ENCODE results near the gene PRKG1. TPM values are rescaled to one million over a fixed set of nuclear protein-coding genes. Genes with fewer than 3 reads are reported as not detected.

PRKG1 gene
- total RNA-seq, 2 donors from 2014 or later = 1.3 to 2.7 TPM

GRCh38 chr10:51076299-51076841 is 2.1 kb downstream of the PRKG1 start:
- peaks cover 15% of the 10 kb centered on the region for H3K4me1 Mint-ChIP-seq
- 78 to 80% methylated on average over 1 to 3 of the region's 3 CpGs for WGBS, 2 experiments (ENCODE audit: insufficient coverage in 1 of 2, insufficient read length in 1 of 2)

GRCh38 chr10:51077074-51077473 is 2.8 kb downstream of the PRKG1 start:
- Mint-ChIP-seq H3K27me3 (ENCODE audit: insufficient read depth) (peaks cover 43% of the 10 kb centered on the region), H3K27ac (no peak overlapping the region)

More at GRCh38 chr10:51076299-51076841, 2.1 kb downstream of the PRKG1 start:
- Mint-ChIP-seq H3K27ac (no peak overlapping the region), H3K27me3 (ENCODE audit: insufficient read depth) (peaks cover 48% of the 10 kb centered on the region), H3K9me3 (no peaks in the 10 kb centered on the region), H3K4me3 (no peak overlapping the region), H3K36me3 (ENCODE audit: low read depth) (no peaks in the 10 kb centered on the region)
- peaks cover 50% of the 10 kb centered on the region for H3K27me3 ChIP-seq (ENCODE audit: control insufficient read depth, insufficient read depth, low read length, poor library complexity, severe bottlenecking)
- no peaks in the 10 kb centered on the region for H3K4me1 ChIP-seq (ENCODE audit: control insufficient read depth, insufficient read depth, low read length)
- H3K4me3 ChIP-seq (ENCODE audit: low read length) = no peak overlapping the region
- DNase-seq = no peak
- H3K9ac ChIP-seq (ENCODE audit: extremely low read depth, low read length, poor library complexity, severe bottlenecking) = no peak overlapping the region
- H3K27ac ChIP-seq (ENCODE audit: low read depth, low read length) = no peak overlapping the region
- TF ChIP-seq CTCF (conservative IDR thresholded peaks at IDR 0.05) = no peak
- no peaks in the 10 kb centered on the region for H3K9me3 ChIP-seq (ENCODE audit: control insufficient read depth, low read length)
- H3K36me3 ChIP-seq (ENCODE audit: control insufficient read depth, insufficient read depth, low read length) = no peaks in the 10 kb centered on the region

DNA sequence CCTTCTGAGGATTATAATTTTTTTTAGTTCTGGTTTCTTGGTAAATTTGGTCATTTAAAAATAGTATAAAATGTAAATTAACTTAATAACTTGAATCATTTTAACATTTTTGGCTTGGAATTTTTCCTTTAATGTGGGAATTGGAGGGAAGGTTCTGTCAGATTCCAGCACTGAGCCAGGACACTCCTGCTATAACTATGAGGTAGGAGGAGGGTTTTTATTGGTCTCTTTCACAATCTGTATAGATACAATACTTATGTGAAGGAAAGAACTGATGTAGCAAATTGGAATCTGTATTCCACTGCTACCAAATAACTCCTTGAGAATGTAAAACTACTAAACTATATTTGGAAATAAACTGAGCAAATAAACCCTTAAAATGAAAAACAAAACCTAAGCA is 3.2 kb downstream of the PRKG1 start:
- no peak overlapping the region for H3K27ac Mint-ChIP-seq
- Histone ChIP-seq H3K4me1 (ENCODE audit: control insufficient read depth, insufficient read depth, low read length) (no peaks in the 10 kb centered on the region), H3K9ac (ENCODE audit: extremely low read depth, low read length, poor library complexity, severe bottlenecking) (no peak overlapping the region), H3K9me3 (ENCODE audit: control insufficient read depth, low read length) (no peaks in the 10 kb centered on the region), H3K36me3 (ENCODE audit: control insufficient read depth, insufficient read depth, low read length) (no peaks in the 10 kb centered on the region), H3K27ac (ENCODE audit: low read depth, low read length) (no peak overlapping the region), H3K27me3 (ENCODE audit: control insufficient read depth, insufficient read depth, low read length, poor library complexity, severe bottlenecking) (peaks cover 39% of the 10 kb centered on the region), H3K4me3 (ENCODE audit: low read length) (no peak overlapping the region)
- H3K36me3 Mint-ChIP-seq (ENCODE audit: low read depth) = no peaks in the 10 kb centered on the region
- H3K4me1 Mint-ChIP-seq = peaks cover 15% of the 10 kb centered on the region
- DNase-seq = no peak
- no peak overlapping the region for H3K4me3 Mint-ChIP-seq
- no peak for TF ChIP-seq CTCF (conservative IDR thresholded peaks at IDR 0.05)
- no peaks in the 10 kb centered on the region for H3K9me3 Mint-ChIP-seq
- H3K27me3 Mint-ChIP-seq (ENCODE audit: insufficient read depth) = peaks cover 38% of the 10 kb centered on the region

More at GRCh38 chr10:51077074-51077473, 2.8 kb downstream of the PRKG1 start:
- H3K9me3 ChIP-seq (ENCODE audit: control insufficient read depth, low read length) = no peaks in the 10 kb centered on the region
- no peak for TF ChIP-seq CTCF (conservative IDR thresholded peaks at IDR 0.05)
- no peak overlapping the region for H3K4me3 ChIP-seq (ENCODE audit: low read length)
- H3K27ac ChIP-seq (ENCODE audit: low read depth, low read length) = no peak overlapping the region
- H3K4me1 ChIP-seq (ENCODE audit: control insufficient read depth, insufficient read depth, low read length) = no peaks in the 10 kb centered on the region
- H3K4me3 Mint-ChIP-seq = no peak overlapping the region
- peaks cover 43% of the 10 kb centered on the region for H3K27me3 ChIP-seq (ENCODE audit: control insufficient read depth, insufficient read depth, low read length, poor library complexity, severe bottlenecking)
- DNase-seq = no peak
- no peaks in the 10 kb centered on the region for H3K36me3 Mint-ChIP-seq (ENCODE audit: low read depth)
- WGBS, 2 experiments (ENCODE audit: insufficient coverage in 1 of 2, insufficient read length in 1 of 2) = 80% methylated on average over 1 of the region's 3 CpGs; no CpG with 5 or more reads in 1 of the 2 experiments
- no peaks in the 10 kb centered on the region for H3K9me3 Mint-ChIP-seq
- H3K9ac ChIP-seq (ENCODE audit: extremely low read depth, low read length, poor library complexity, severe bottlenecking) = no peak overlapping the region
- peaks cover 15% of the 10 kb centered on the region for H3K4me1 Mint-ChIP-seq
- no peaks in the 10 kb centered on the region for H3K36me3 ChIP-seq (ENCODE audit: control insufficient read depth, insufficient read depth, low read length)
